Heart right ventricle (tissue), 16 donors: ENCODE data around the gene ADM2. TPM values are rescaled to one million over a fixed set of nuclear protein-coding genes. Genes with fewer than 3 reads are reported as not detected.

Source experiments
- ATAC-seq, 8 donors: fragments of 200-7000 bp; cut with Tn5 transposase; one replicate each; pipeline ENCODE4 v1.9.1; 2020; ENCODE audit warnings: mild to moderate bottlenecking in 8 of 8, moderate library complexity in 8 of 8, moderate number of reproducible peaks in 1 of 8
- DNase-seq, 2 donors: peaks; one replicate each; pipeline ENCODE4 v3.0.0-alpha.2; 2020
- H3K27ac ChIP-seq, 10 donors: fragments of 200-600 bp; sonication (generic) in 2 of 10; one replicate each; pipeline versions ENCODE4 v1.5.0 to v1.8.0; 2020 to 2022; ENCODE audit warnings: mild to moderate bottlenecking in 3 of 10
- H3K27me3 ChIP-seq, 7 donors: fragments of 200-600 bp; one replicate each; pipeline ENCODE4 v1.8.0; 2021 to 2022; ENCODE audit warnings: mild to moderate bottlenecking in 2 of 7
- H3K36me3 ChIP-seq, 9 donors: fragments of 200-600 bp; sonication (generic) in 1 of 9; one replicate each; pipeline versions ENCODE4 v1.5.0 to v1.8.0; 2020 to 2022; ENCODE audit warnings: mild to moderate bottlenecking in 2 of 9
- H3K4me1 ChIP-seq, 9 donors: fragments of 200-600 bp; sonication (generic) in 1 of 9; one replicate each; pipeline versions ENCODE4 v1.5.0 to v1.8.0; 2020 to 2022; ENCODE audit warnings: mild to moderate bottlenecking in 4 of 9
- H3K4me3 ChIP-seq, 10 donors: fragments of 200-600 bp; sonication (generic) in 2 of 10; one replicate each; pipeline versions ENCODE4 v1.5.0 to v1.8.0; 2020 to 2022; ENCODE audit warnings: mild to moderate bottlenecking in 7 of 10, moderate library complexity in 2 of 10
- H3K9me3 ChIP-seq, 11 donors: fragments of 200-600 bp in 10 of 11; sonication (generic) in 2 of 11; one replicate each; pipeline versions ENCODE4 v1.5.0 to v1.8.0; 2013 to 2022; ENCODE audit warnings: mild to moderate bottlenecking in 2 of 11, control low read depth in 1 of 11, moderate library complexity in 1 of 11
- CTCF ChIP-seq, 9 donors: fragments of 200-600 bp; sonication (generic) in 2 of 9; IDR thresholded peaks; one replicate each; pipeline versions ENCODE4 v1.5.0 to v1.8.0; 2021 to 2022; ENCODE audit warnings: antibody characterized with exemption in 9 of 9, mild to moderate bottlenecking in 5 of 9, moderate library complexity in 1 of 9
- WGBS, 2 donors: extraction: QIAGEN DNeasy Blood & Tissue Kit; methylation state at CpG; one replicate each; pipeline ENCODE4 v1.1.7; 2013; ENCODE audit warnings: inconsistent platforms in 1 of 2; 5-methylcytosine and 5-hydroxymethylcytosine counted together
- intact Hi-C, 10 donors: fragments of 100-400 bp; cut with DNase I; formaldehyde crosslinking; loops; one replicate each; pipeline versions ENCODE4 v1.11.1 to v1.14.2; 2022
- polyA plus RNA-seq, 2 donors: library from polyadenylated mRNA; stranded (reverse); fragments of 200-250 nt; gene quantifications; one replicate each; pipeline ENCODE4 v1.2.3, GENCODE V29; 2013
- total RNA-seq, 10 donors: library from RNA; stranded (reverse); fragmentation: NEBNext Ultra II Directional in 3 of 10; extraction: Animal tissue kit (Norgen Biotek cat#: 25700) in 3 of 10; gene quantifications; one replicate each; pipeline versions ENCODE4 v1.2.1 to v1.2.4, GENCODE V29; 2021 to 2023
- donor health status: Arrhythmogenic right ventricular cardiomyopathy.
- donor health status: ischemic (EF 13 %, LVEDD 7.1; RV severe dilation, severe dysfunction).
- donor health status: healthy with polysubstance abuse.
- donor health status: DM: no; HTN: yes; CAD: no.
- donor health status: DM: no; HTN: no; CAD: no.
- donor health status: ischemic (EF 25% LVEDD 6.9; RV normal size, moderate dysfunction).
- donor health status: ischemic (EF 25% LVEDD 5.7; RV mildly dilated, moderate dysfunction).
- donor health status: healthy.
- donor health status: DM: yes; HTN: yes; CAD: no.
- donor health status: Ischemic cardiomyopathy.
- donor health status: ischemic (EF 35%, LVEDD 5.7; RV mildly dilated, moderate dysfunction).
- donor health status: nonischemic (EF 11% LVEDD 7.7; RV severe dilation, severe dysfunction).
- donor health status: DM: yes; HTN: yes; CAD: no.
- donor health status: PGD.
- donor health status: ischemic (EF 29% LVEDD 5.4; RV normal size, mild dysfunction).
- donor health status: nonischemic (EF 23%, LVEDD 6.1; RV moderate dilation, normal function).

ADM2 gene
- total and polyA plus RNA-seq, 12 donors, result 0.07 to 0.53 (median 0.15) TPM; not detected in 7

- TF ChIP-seq CTCF (IDR thresholded peaks at IDR 0.05), result no peak
- DNase-seq (no peak), ATAC-seq (peak in 1 of 8 donors; percentile 7)
These were observed 33.5 kb upstream of the ADM2 start for GRCh38 chr22:50447576-50448551.

GRCh38 chr22:50452649-50453048 lies 28.7 kb upstream of the ADM2 start:
- 80 to 87% methylated on average over 5 of the region's 5 CpGs for WGBS, 2 donors
- TF ChIP-seq CTCF (IDR thresholded peaks at IDR 0.05), result no peak
- ATAC-seq (no peak), DNase-seq (no peak)
- Histone ChIP-seq H3K9me3 (no peaks in the 10 kb centered on the region), H3K36me3 (peaks cover 0 to 98% (median 29%) of the 10 kb centered on the region in 9 donors), H3K4me3 (no peak overlapping the region), H3K27me3 (no peaks in the 10 kb centered on the region), H3K27ac (no peak overlapping the region), H3K4me1 (no peaks in the 10 kb centered on the region)
- intact Hi-C loops, result no loop called here

More at GRCh38 chr22:50447576-50448551, 33.5 kb upstream of the ADM2 start:
- Histone ChIP-seq H3K27ac (no peak overlapping the region), H3K36me3 (peaks cover 0 to 96% (median 32%) of the 10 kb centered on the region in 9 donors), H3K4me3 (no peak overlapping the region), H3K27me3 (no peaks in the 10 kb centered on the region), H3K9me3 (no peaks in the 10 kb centered on the region), H3K4me1 (peaks cover 0 to 8% (median 0%) of the 10 kb centered on the region in 9 donors)
- intact Hi-C loops, result no loop called here
- WGBS, 2 donors, result 92 to 93% methylated on average over 27 of the region's 27 CpGs

GRCh38 chr22:50454556-50455075 lies 26.7 kb upstream of the ADM2 start:
- no peak for DNase-seq
- H3K36me3 ChIP-seq, result peaks cover 0 to 100% (median 27%) of the 10 kb centered on the region in 9 donors
- ATAC-seq, result peak in 1 of 8 donors; percentile 4
- 94 to 95% methylated on average over 27 of the region's 27 CpGs for WGBS, 2 donors
- H3K4me3 ChIP-seq, result no peak overlapping the region
- TF ChIP-seq CTCF (IDR thresholded peaks at IDR 0.05), result no peak
- no peaks in the 10 kb centered on the region for H3K9me3 ChIP-seq
- no peak overlapping the region for H3K27ac ChIP-seq
- intact Hi-C loops, result no loop called here
- H3K4me1 ChIP-seq, result no peaks in the 10 kb centered on the region
- no peaks in the 10 kb centered on the region for H3K27me3 ChIP-seq

GRCh38 chr22:50455201-50455600 lies 26.1 kb upstream of the ADM2 start:
- 96 to 97% methylated on average over 18 of the region's 18 CpGs for WGBS, 2 donors

More at GRCh38 chr22:50455201-50455600, 26.1 kb upstream of the ADM2 start:
- Histone ChIP-seq H3K4me3 (no peak overlapping the region), H3K36me3 (peaks cover 0 to 100% (median 31%) of the 10 kb centered on the region in 9 donors), H3K9me3 (no peaks in the 10 kb centered on the region), H3K27ac (no peak overlapping the region), H3K27me3 (no peaks in the 10 kb centered on the region), H3K4me1 (no peaks in the 10 kb centered on the region)
- DNase-seq (no peak), ATAC-seq (no peak)
- intact Hi-C loops, result no loop called here
- no peak for TF ChIP-seq CTCF (IDR thresholded peaks at IDR 0.05)
